Brain microvascular endothelial cell (primary cell): ENCODE data around the gene THAP3.

Source experiments
- DNase-seq: peaks from one replicate; pipeline ENCODE4 v3.0.0-alpha.2; 2020
- H3K27ac ChIP-seq: fragments of 250-450 bp; sonication (Bioruptor Pico); 2 replicates; pipeline ENCODE4 v1.5.1; 2020; ENCODE audit warnings: mild to moderate bottlenecking, moderate library complexity
- H3K27me3 ChIP-seq: fragments of 250-450 bp; sonication (Bioruptor Pico); replicated peaks from 2 replicates; pipeline ENCODE4 v1.5.1; 2020; ENCODE audit warnings: mild to moderate bottlenecking
- H3K36me3 ChIP-seq: fragments of 250-450 bp; sonication (Bioruptor Pico); replicated peaks from 2 replicates; pipeline ENCODE4 v1.5.1; 2020; ENCODE audit warnings: mild to moderate bottlenecking
- H3K4me3 ChIP-seq: 2 replicates; pipeline ENCODE4 v1.5.1; 2011; ENCODE audit warnings: low read depth, mild to moderate bottlenecking, control low read depth, low read length, moderate library complexity
- CTCF ChIP-seq: IDR thresholded peaks from 2 replicates; pipeline ENCODE4 v1.5.1; 2011; ENCODE audit warnings: low read depth, mild to moderate bottlenecking, moderate library complexity, low read length, control low read depth, inconsistent platforms; ENCODE audit errors: missing control alignments
- in situ Hi-C: cut with HindIII; loops from 2 replicates; pipeline ENCODE4 v1.10.0; 2017; ENCODE audit warnings: low sequenced_read_pairs, low pct_ligation_motif_present

The THAP3 gene

GRCh38 chr1:6651909-6652308, 27.2 kb downstream of the THAP3 start:
- no peak for TF ChIP-seq CTCF
- Histone ChIP-seq H3K4me3 (no peak overlapping the region), H3K36me3 (peaks cover 23% of the 10 kb centered on the region), H3K27ac (no peak overlapping the region), H3K27me3 (no peaks in the 10 kb centered on the region)
- in situ Hi-C loops = no loop called here
- DNase-seq = no peak

- Histone ChIP-seq H3K36me3 (peaks cover 23% of the 10 kb centered on the region), H3K27ac (no peak overlapping the region), H3K27me3 (no peaks in the 10 kb centered on the region), H3K4me3 (no peak overlapping the region)
- DNase-seq = no peak
- TF ChIP-seq CTCF = no peak
- in situ Hi-C loops = no loop called here
These were observed 28.3 kb downstream of the THAP3 start for GRCh38 chr1:6652986-6653385.

- H3K36me3 ChIP-seq = peaks cover 23% of the 10 kb centered on the region
- H3K27ac ChIP-seq = no peak overlapping the region
- TF ChIP-seq CTCF = no peak
- H3K27me3 ChIP-seq = no peaks in the 10 kb centered on the region
- H3K4me3 ChIP-seq = no peak overlapping the region
- no peak for DNase-seq
- in situ Hi-C loops = no loop called here
These were observed 29.0 kb downstream of the THAP3 start for GRCh38 chr1:6653436-6654290.

DNA sequence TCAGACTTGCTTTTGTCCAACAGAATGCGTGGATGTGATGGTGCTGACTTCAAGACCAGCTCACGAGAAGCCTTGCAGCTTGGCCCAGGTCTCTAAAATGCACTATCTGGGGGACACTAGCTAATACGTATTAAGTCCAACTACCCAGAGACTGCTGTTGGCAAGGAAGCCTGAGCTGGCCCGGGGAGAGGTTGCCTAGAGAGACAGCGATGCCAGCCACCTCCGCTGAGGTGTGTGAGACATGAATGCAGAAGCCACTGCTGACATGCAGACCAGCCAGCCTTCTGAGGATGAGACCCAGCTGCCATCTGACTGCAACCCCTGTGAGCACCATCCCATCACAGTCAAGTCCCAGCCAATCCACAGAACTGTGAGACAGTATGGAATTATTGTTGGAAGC, 32.5 kb downstream of the THAP3 start:
- no peak overlapping the region for H3K27ac ChIP-seq
- in situ Hi-C loops = no loop called here
- H3K27me3 ChIP-seq = no peaks in the 10 kb centered on the region
- no peak for TF ChIP-seq CTCF
- H3K4me3 ChIP-seq = no peak overlapping the region
- peaks cover 12% of the 10 kb centered on the region for H3K36me3 ChIP-seq
- DNase-seq = no peak

DNA sequence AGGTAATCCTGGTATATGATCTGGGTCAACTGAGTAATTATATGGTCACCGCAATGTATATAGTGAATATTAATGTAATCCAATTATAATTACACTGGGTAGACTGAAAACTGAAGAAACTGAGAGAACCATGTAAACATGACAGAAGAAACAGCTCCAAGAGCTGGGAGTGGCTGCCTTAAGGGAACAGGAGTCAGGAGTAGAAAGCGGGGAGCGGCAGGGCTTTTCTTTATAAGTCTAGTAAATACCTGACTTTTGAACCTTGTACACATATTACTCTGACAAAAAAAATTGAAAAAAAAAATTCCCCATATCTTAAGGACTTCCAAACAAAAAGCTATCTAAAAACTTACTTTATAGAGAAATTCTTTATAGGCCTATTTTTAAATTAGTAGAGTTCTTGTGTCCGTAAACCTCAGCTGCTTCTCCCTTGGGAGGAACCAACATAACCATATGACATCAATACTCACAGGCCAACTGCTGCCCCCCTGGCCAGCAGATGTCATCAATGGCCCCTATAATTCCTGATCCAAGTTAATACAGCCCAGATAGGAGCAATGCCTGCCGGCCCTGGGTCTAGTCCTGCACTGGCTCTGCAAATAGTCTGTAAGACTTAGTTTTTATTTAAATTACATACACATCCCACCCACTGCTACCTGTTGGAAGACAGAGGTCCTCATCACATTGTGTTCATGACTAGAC, 33.8 kb downstream of the THAP3 start:
- in situ Hi-C loops = no loop called here
- no peak overlapping the region for H3K27ac ChIP-seq
- DNase-seq = no peak
- no peak for TF ChIP-seq CTCF
- H3K36me3 ChIP-seq = peaks cover 3% of the 10 kb centered on the region
- no peak overlapping the region for H3K4me3 ChIP-seq
- no peaks in the 10 kb centered on the region for H3K27me3 ChIP-seq
